SU-DHL-6 (cell line): Measurements from ENCODE around the gene ACAA2.

Experiments
- H2AFZ ChIP-seq: fragments of 200-600 bp; sonication (generic); 2 replicates; pipeline ENCODE4 v1.6.1; 2014; ENCODE audit warnings: low read depth, mild to moderate bottlenecking, moderate library complexity, mixed read lengths, antibody characterized with exemption, low read length; ENCODE audit not compliant: severe bottlenecking
- H3F3A ChIP-seq: fragments of 200-600 bp; shearing (Covaris generic); 2 replicates; pipeline ENCODE4 v1.6.0; 2016; ENCODE audit warnings: antibody characterized with exemption, mild to moderate bottlenecking; ENCODE audit not compliant: insufficient read depth
- H3K27ac ChIP-seq: fragments of 200-600 bp; sonication (generic); 2 replicates; pipeline ENCODE4 v1.5.1; 2016; ENCODE audit warnings: low read depth, mild to moderate bottlenecking, low read length, moderate library complexity, mixed read lengths
- H3K27me3 ChIP-seq: fragments of 200-600 bp; sonication (generic), shearing (Covaris generic); 2 replicates; pipeline ENCODE4 v1.6.0; 2014; ENCODE audit warnings: mild to moderate bottlenecking, low read length
- H3K36me3 ChIP-seq: fragments of 200-600 bp; sonication (generic); 2 replicates; pipeline ENCODE4 v1.6.1; 2014; ENCODE audit warnings: mild to moderate bottlenecking, low read length, mixed read lengths
- H3K4me2 ChIP-seq: fragments of 300-600, 200-600 bp; shearing (Covaris generic), sonication (generic); 2 replicates; pipeline ENCODE4 v1.6.0; 2014; ENCODE audit warnings: low read length, low read depth, mild to moderate bottlenecking; ENCODE audit not compliant: poor library complexity, severe bottlenecking
- H3K4me3 ChIP-seq: fragments of 200-600 bp; sonication (generic); 2 replicates; pipeline ENCODE4 v1.5.1; 2014; ENCODE audit warnings: antibody characterized with exemption, low read length, mild to moderate bottlenecking, mixed read lengths; ENCODE audit not compliant: insufficient read depth, poor library complexity, severe bottlenecking
- H3K79me2 ChIP-seq: fragments of 200-600 bp; sonication (generic); 2 replicates; pipeline ENCODE4 v1.6.1; 2014; ENCODE audit warnings: mild to moderate bottlenecking, low read length, moderate library complexity; ENCODE audit not compliant: insufficient read depth
- H3K9ac ChIP-seq: fragments of 200-600 bp; sonication (generic); 2 replicates; pipeline ENCODE4 v1.7.0; 2014; ENCODE audit warnings: mild to moderate bottlenecking, low read length
- H3K9me2 ChIP-seq: fragments of 200-600 bp; sonication (generic); replicated peaks from 2 replicates; pipeline ENCODE4 v1.6.1; 2014; ENCODE audit warnings: low read length; ENCODE audit not compliant: insufficient read depth
- H3K9me3 ChIP-seq: fragments of 200-600 bp; sonication (generic); 2 replicates; pipeline ENCODE4 v1.6.1; 2014; ENCODE audit warnings: low read length, mixed read lengths; ENCODE audit not compliant: insufficient read depth
- H4K20me1 ChIP-seq: fragments of 200-600 bp; sonication (generic); 2 replicates; pipeline ENCODE4 v1.6.1; 2014; ENCODE audit warnings: low read depth, mild to moderate bottlenecking, antibody characterized with exemption, low read length, moderate library complexity, mixed read lengths
- CTCF ChIP-seq: fragments of 200-600 bp; sonication (generic); IDR thresholded peaks from one replicate; pipeline ENCODE4 v1.5.1; 2017; ENCODE audit warnings: antibody characterized with exemption, mild to moderate bottlenecking, low read length, moderate library complexity; ENCODE audit not compliant: insufficient read depth, poor library complexity, severe bottlenecking
- EZH2phosphoT487 ChIP-seq: fragments of 200-600 bp; sonication (generic), shearing (Covaris generic); conservative IDR thresholded peaks from 2 replicates; pipeline ENCODE4 v1.6.1; 2018; ENCODE audit warnings: mild to moderate bottlenecking, antibody characterized with exemption, low read length, moderate library complexity, mixed read lengths

The ACAA2 gene

GRCh38 chr18:49733896-49734585 lies 79.3 kb downstream of the ACAA2 start:
- no peak overlapping the region for H3K4me3 ChIP-seq
- no peaks in the 10 kb centered on the region for H3K36me3 ChIP-seq
- H4K20me1 ChIP-seq = no peaks in the 10 kb centered on the region
- TF ChIP-seq CTCF (no peak), EZH2phosphoT487 (no peak)
- no peaks in the 10 kb centered on the region for H3K9me2 ChIP-seq
- no peak overlapping the region for H2AFZ ChIP-seq
- H3K4me2 ChIP-seq = no peak overlapping the region
- H3K9ac ChIP-seq = no peak overlapping the region
- H3K27ac ChIP-seq = no peak overlapping the region
- no peaks in the 10 kb centered on the region for H3F3A ChIP-seq
- H3K79me2 ChIP-seq = no peaks in the 10 kb centered on the region
- H3K27me3 ChIP-seq = peaks cover 3% of the 10 kb centered on the region; the same call in 1 of the 2 replicates
- no peaks in the 10 kb centered on the region for H3K9me3 ChIP-seq

DNA sequence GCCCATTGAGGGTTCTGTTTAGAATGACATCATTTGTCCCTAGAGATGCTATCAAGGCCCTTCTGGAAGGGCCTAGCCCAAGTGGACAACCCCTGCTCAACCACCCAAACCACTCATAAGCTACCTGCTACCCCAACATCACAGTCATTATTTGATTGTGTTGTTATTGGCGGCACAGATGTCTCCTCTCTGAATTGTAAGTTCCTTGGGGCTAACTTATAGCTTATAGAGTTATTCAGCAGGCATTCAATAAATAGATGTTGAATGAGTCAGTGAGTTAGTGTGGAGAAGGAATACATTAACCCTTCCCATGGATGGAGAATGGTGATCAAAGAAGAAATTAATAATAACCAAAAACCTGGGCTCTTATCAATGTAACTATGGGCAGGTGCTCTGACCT lies 80.0 kb downstream of the ACAA2 start:
- H3K27me3 ChIP-seq = peaks cover 3% of the 10 kb centered on the region; the same call in 1 of the 2 replicates
- no peak overlapping the region for H3K4me3 ChIP-seq
- no peaks in the 10 kb centered on the region for H3F3A ChIP-seq
- no peaks in the 10 kb centered on the region for H3K9me3 ChIP-seq
- no peaks in the 10 kb centered on the region for H3K9me2 ChIP-seq
- no peak overlapping the region for H2AFZ ChIP-seq
- no peaks in the 10 kb centered on the region for H3K79me2 ChIP-seq
- no peak overlapping the region for H3K27ac ChIP-seq
- no peaks in the 10 kb centered on the region for H3K36me3 ChIP-seq
- TF ChIP-seq EZH2phosphoT487 = no peak
- TF ChIP-seq CTCF = no peak
- no peak overlapping the region for H3K9ac ChIP-seq
- H4K20me1 ChIP-seq = no peaks in the 10 kb centered on the region
- H3K4me2 ChIP-seq = no peak overlapping the region
